GM18868 (cell line): ENCODE data around the gene SHC1.
A peak's percentile ranks its signal among the peaks of the same experiment; 100 is the strongest.
"Not testable (repeated sequence)": the region's sequence is repeated elsewhere in the genome, so short reads cannot be mapped to it uniquely, and the experiment has no call there.

ENCODE experiments used
- ATAC-seq: cut with Tn5 transposase; IDR thresholded peaks from one replicate; pipeline ENCODE4 v1.9.1; 2021; ENCODE audit warnings: mild to moderate bottlenecking, moderate library complexity; ENCODE audit not compliant: unreplicated experiment

The SHC1 gene

DNA sequence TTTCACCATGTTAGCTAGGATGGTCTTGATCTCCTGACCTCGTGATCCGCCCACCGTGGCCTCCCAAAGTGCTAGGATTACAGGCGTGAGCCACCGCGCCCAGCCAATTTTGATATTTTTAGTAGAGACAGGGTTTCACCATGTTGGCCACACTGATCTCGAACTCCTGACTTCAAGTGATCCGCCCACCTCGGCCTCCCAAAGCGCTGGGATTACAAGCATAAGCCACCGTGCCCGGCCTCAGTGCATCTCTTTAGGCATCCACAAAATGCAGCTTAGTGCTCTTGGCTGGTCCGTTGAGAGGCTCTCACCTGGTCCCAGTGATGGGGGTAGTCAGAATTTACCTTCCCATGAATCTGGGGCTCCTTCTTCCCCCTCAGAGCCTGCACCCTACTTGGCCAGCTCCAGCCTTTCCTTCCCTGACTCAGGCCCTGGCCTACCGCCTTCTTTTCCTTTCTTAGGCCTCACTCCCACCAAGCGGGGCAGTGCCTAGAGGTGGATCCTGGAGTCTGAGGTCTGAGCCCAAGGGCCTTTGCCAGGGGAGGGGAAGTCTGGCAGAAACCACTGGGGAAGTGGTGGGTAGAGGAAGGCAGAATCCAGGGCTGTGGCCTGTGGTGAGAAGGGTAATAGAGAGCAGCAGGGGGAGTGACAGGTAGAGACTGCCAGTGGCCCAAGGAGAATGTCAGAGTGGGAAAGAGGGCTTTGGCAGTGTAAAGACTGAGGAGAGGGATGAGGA lies 26.6 kb upstream of the SHC1 start:
- no peak for ATAC-seq

DNA sequence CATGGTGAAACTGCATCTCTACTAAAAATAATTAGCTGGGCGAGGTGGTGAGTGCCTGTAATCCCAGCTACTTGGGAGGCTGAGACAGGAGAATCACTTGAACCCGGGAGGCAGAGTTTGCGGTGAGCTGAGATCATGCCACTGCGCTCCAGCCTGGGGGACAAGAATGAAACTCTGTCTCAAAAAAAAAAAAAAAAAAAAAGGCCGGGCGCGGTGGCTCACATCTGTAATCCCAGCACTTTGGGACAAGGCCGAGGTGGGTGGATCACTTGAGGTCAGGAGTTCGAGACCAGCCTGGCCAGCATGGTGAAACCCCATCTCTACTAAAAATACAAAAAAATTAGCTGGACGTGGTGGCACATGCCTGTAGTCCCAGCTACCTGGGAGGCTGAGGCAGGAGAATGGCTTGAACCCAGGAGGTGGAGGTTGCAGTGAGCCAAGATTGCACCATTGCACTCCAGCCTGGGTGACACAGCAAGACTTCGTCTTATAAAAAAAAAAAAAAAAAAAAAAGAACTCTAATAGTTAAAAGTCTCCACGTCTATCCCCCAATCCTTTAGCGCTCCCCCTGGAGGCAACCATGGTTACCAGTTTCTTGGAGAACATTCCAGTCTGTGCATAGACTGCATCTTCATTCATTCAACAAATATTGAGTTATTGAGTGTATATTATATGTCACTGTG lies 24.9 kb upstream of the SHC1 start:
- ATAC-seq, result not testable (repeated sequence)

DNA sequence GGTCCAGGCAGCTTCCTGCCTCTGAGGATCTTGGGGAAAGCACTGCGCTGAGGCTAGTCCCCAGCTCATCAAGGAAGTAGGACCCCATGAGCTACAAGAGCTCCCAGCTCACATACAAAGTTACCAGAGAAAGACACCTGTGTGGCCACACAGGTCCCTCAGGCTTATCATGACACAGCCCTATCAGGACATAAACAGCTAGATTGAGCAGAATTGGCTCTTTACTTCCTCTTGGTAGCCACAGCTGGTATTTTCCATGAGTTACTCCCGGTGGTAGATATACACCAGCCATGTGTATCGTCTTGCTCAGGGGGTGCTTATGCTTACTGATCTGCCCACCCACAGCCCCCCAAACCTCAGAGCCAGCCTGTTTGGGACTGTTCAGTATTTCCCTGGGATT lies 24.0 kb upstream of the SHC1 start:
- no peak for ATAC-seq

DNA sequence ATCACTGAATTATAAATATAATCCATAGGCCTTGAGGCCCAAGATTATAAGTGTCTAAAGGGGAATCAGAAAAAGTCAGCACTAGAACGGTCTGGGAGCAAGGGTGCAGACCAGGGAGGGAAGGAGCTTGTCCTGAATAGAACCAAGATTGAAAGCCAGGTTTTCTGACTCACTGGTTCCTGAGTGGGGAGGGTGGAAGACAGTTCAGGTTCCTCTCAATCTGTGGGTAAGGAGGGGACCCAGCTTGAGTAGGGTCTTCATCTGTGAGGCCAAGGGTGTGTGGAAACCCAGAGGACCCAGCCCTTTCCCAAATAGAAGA lies 23.7 kb upstream of the SHC1 start:
- ATAC-seq, result no peak

DNA sequence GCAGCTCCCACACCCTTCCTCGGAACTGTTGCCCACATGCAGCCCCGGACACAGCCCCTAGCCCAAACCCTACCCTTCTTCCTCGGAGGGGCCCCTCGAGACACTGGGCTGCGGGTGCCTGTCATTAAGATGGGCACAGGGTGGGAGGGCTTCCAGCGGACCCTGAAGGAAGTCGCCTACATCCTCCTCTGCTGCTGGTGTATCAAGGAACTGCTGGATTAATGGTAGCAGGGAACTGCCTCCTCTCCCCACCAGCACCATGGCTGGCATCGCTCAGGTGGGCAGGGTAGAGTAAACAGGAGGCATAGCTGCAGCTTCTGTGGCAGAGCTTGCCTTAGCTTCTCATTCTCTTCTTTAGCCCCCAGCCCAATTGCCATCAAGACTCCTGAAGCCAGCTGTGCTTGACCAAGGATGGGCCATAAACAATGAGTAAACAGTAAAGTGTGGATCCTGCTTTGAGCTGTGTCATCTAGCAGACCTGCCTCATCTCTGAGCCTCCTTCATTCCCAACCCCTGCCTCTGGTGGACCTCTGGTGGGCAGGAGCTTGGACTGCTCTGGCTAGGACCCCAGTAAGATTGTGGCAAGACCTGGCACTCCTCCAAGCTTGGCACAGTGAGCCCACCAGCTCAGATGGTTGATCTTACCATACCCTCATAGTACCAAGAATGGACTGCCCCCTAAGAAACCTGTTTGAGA lies 23.2 kb upstream of the SHC1 start, which contains the start of gene LENEP:
LENEP (plus strand) TSS at position 15 of the 697 bp plus-strand sequence; CDS start at position 37, 22 bp downstream.
- no peak for ATAC-seq

DNA sequence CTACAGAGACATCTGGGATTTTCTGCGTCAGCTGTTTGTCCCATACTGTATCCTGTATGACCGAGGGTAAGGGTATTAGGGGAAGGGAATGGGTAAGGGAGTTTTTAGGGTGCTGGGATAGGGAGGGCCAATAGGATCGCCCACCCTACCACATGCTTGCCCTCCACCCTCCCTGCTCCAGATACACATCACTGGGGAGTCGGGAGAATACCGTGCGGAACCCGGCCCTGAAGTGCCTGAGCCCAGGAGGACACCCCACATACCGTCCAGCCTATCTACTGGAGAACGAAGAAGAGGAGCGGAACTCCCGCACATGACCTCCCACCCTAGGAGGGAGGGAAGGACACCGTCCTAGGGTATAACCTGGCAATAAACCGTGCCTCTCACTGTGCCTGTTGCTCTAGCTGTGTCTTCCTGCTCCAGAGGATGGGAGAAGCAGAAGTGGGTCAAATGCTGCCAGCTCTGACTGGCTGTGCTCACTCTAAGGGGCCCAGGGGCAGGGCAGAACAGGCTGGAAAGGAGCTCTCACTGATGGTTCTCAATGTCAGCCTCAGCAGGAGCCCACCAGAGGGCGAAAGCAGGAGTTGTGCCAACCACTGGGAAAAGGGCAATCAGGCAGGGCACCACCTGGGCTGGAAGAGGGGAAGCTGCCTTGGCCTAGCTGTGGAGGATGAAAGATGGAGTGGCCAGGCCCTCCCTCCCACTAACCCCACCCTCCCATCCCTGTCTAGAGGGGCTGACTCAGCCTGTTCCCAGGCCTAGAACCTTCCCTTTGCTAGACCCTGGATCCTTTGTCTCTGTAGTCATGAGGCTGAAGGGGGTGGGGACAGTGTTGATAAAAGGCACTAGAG lies 22.4 kb upstream of the SHC1 start:
- ATAC-seq, result no peak

DNA sequence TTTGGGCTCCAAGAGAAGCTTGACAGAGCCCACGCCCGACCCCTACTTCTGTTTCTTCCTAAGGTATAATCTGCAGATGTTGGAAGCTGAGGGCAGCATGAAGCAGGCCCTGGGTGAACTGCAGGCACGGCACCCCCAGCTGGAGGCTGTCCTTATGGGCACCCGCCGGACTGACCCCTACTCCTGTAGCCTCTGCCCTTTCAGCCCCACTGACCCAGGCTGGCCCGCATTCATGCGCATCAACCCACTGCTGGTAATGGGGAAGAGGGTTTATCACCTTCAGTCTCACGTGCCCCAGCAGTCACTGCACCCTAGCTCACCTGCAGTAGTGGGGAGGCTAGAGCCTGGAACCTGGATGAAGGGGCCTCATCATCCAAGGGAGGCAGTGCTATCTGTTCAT lies 19.7 kb upstream of the SHC1 start:
- no peak for ATAC-seq

DNA sequence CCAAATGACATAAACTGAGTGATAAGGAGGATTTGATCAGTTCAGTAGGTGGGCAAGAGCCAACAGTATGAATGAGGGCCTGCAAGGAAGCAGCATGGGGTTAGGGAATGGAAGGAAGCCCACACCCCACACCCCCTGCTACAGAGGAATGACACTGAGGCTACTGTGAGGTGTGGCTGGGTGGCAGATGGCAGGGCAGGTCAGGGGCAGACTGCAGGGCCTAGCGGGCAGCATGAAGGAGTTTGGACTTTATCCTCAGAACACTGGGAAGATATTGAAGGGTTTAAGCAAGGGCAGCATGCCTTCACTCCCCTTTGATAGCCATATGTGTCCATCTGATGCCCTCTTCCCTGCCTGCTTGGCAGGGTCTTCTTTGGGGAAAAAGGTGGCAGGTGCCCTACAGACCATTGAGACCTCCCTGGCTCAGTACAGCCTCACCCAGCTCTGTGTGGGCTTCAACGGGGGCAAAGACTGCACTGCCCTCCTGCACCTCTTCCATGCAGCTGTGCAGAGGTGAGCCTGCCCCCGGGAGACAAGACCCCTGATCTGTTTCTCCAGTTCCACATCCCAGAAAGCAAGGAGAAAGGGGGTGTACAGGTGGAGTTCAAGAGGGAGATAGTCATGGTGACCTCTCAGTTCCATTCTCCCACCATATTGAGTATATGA lies 18.8 kb upstream of the SHC1 start:
- ATAC-seq, result no peak

DNA sequence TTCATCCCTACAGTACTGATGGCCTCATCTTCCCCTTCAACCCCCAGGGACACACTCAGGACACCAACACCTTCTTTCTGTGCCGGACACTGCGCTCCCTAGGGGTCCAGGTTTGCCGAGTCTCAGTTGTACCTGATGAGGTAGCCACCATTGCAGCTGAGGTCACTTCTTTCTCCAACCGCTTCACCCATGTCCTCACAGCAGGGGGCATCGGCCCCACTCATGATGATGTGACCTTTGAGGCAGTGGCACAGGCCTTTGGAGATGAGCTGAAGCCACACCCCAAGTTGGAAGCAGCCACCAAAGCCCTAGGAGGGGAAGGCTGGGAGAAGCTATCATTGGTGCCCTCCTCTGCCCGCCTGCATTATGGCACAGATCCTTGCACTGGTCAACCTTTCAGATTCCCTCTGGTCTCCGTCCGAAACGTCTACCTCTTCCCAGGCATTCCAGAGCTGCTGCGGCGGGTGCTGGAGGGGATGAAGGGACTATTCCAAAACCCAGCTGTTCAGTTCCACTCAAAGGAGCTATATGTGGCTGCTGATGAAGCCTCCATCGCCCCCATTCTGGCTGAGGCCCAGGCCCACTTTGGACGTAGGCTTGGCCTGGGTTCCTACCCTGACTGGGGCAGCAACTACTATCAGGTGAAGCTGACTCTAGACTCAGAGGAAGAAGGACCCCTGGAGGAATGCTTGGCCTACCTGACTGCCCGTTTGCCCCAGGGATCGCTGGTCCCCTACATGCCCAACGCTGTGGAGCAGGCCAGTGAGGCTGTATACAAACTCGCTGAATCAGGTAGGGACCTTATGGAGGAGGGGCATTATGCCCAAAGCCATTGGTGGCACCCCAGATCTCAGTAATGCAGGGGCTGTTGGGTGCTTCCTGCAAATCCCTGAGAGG lies 17.8 kb upstream of the SHC1 start:
- ATAC-seq, result no peak

DNA sequence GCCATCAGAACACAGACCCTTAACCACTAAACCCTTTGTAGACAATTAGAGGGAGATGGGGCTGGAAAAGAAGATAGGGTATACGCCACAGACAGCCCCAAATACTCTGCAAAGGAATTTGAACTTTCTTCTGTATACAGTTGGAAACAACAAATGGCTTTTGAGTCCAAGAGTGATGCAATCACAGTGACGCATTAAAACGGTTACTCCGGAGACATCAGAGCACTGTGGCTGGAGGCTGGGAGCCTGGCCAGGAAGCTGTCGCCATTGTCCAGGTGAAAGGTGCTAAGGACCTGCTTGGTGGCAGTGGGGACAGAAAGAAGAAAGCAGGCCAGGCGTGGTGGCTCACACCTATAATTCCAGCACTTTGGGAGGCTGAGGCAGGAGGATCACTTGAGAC lies 16.8 kb upstream of the SHC1 start:
- ATAC-seq, result no peak

DNA sequence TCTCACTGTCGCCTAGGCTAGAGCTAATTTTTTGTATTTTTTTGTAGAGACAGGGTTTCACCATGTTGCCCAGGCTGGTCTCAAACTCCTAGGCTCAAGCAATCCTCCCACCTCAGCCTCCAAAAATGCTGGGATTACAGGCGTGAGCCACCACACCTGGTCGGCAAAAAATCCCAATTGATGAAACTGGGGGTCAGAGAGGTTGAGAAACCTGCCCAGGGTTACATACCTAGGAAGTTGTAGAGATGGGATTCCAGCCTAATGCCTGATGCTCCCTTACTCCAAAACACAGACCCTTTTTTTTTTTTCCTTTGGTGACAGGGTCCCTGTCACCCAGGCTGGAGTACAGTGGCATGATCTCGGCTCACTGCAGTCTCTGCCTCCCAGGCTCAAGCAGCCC lies 16.2 kb upstream of the SHC1 start:
- ATAC-seq, result not testable (repeated sequence)

DNA sequence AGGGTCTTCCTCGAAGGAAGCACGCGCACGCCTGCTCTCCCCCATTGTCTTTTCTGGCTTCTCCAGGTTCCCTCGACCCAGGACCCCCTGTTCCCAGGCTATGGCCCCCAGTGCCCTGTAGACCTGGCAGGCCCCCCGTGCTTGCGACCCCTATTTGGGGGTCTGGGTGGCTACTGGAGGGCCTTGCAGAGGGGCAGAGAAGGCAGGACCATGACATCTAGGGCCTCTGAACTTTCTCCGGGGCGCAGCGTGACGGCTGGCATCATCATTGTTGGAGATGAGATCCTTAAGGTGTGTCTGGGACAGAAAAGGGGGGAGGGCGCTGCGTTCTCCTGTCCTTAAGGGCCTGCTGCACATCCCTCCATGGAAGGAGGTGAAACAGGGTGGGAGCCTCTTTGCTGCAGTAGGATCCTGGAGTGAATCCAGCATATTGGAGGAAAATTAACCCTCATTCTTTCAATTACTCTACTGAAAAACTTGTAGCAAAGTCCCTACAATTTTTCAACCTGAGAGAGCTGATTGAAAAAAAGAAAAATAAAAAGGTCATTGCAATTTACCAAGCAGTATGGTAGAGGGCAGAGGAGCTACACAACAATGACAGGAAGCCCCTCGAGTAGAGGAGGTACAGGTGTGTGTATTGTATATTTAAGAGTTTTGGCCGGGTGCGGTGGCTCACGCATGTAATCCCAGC lies 13.4 kb upstream of the SHC1 start:
- no peak for ATAC-seq

DNA sequence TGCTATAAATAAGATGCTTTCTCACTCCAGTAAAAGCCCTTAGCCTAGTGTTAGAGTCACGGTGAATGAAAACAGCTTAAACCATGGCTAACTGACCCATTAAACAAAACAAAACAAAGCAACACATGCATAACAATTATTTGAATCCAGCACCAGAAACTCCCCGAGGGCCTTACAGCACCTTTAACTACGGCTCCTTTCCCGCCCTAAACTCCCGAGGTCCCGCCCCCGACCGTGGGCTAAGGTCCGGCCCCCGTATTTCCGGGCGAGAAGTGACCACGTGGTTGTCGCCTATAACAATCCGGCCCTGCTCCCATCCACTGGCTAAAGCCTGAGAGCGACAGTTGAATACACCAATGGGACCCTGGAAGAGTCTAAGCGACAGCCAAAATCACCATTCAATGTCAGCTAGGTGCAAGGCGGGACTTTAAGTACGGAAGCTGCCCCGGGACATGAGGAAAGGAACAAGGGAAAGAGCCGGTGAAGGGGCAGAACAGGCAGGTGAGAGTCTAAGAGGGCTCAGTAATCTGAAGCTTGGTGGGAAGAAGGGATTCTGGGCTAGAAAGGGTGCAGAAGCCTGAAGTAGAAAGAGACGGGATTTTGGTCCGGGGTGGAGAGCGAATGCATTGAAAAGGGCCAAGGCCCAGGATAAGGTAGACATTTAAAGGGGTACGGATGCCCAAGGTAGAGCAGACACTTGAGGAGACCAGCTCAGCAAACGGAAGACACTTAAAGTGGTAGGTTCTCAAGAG lies 12.5 kb upstream of the SHC1 start, which contains the start of gene FLAD1:
FLAD1 (plus strand) TSS at position 448 of the 752 bp plus-strand sequence. CDS start 351 bp downstream, outside the sequence.
- peak; percentile 98 for ATAC-seq

DNA sequence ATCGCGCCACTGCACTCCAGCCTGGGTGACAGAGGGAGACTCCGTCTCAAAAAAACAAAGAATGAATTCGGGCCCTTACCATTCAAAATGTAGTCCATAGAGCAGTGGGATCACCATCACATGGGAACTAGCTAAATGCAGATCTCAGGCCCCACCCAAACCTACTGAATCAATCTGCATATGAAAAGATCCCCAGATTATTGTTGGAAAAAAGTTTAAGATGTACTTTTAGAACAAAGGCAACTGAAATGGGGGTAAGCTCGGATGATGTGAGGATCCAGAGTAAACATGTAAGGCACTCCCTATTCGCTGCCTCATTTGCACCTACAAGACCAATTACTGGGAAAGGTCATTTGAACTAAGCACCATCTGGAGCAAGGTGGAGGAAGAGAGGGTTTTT lies 11.8 kb upstream of the SHC1 start:
- ATAC-seq, result no peak

DNA sequence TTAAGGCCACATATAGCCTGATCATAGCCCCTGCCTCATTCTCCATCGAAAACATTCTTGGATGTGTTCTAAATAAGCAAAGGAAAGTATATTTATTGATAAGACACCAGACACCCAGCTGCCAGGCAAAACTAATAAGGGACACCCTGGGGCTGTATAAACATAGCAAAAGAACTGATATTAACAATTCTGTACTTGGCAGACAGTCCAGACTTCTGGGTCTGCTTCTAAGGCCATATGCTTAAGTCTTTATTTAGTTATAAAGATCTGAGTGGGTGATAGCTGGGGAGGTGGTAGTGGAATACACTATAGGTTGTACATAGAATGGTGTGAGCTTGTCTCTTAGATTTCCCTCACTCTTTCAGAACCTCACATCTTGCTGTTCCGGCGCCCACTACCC lies 7.8 kb upstream of the SHC1 start:
- no peak for ATAC-seq

DNA sequence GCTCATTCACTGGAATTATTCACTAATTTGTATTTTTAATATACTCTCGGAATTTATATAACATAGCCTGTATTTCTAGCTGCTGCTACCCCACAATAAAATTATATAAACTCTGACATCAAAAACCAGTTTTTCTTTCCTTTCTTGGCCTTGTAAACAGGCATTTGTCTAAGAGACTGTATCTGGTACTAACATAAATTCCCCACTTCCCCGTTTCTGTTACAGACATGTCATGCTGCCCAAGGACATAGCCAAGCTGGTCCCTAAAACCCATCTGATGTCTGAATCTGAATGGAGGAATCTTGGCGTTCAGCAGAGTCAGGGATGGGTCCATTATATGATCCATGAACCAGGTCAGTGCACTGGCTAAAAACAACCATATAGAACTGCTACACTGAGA lies 7.2 kb upstream of the SHC1 start:
- ATAC-seq, result not testable (repeated sequence)

DNA sequence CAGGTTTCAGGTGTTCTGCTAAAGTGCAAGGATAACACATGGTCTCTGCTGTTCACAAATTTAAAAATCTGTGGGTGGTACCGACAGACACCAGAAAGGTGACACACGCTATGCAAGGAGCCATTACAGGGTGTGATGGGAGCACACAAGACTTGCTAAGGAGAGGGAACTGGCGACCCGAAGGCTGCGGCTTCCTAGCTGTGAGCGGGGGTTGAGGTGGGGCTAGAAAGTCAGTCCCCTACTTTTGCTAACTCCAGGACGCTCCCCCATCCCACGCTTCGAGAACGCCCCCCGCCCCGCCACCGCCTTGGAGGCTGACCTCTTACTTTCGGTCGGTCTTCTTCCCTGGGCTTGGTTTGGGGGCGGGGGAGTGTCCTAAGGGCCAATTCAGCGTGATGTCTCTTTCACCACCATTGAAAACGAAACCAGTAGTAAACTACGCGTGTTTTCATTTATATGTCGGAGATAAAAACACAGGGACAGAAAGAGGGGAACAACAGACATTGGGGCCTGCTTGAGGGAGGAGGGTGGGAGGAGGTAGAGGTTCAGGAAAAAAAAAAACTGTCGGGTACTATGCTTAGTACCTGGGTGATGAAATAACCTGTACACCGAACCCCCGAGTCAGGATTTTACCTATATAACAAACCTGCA lies 5.0 kb upstream of the SHC1 start:
- no peak for ATAC-seq
